ENCODE results near the gene SLC1A2. TPM values are rescaled to one million over a fixed set of nuclear protein-coding genes. Genes with fewer than 3 reads are reported as not detected.

The SLC1A2 gene
- total and polyA plus RNA-seq, 8 donors: 0.89 to 31.8 (median 18.9) TPM

- Histone ChIP-seq H3K4me3 (no peak overlapping the region), H3K4me1 (peaks cover 0 to 27% of the 10 kb centered on the region in 2 donors), H3K27ac (no peak overlapping the region), H3K36me3 (no peaks in the 10 kb centered on the region), H3K27me3 (no peaks in the 10 kb centered on the region), H3K9me3 (no peaks in the 10 kb centered on the region)
- intact Hi-C loops (cut with DNase I): no loop called here
- DNase-seq (no peak), ATAC-seq (no peak)
- no peak for TF ChIP-seq CTCF (IDR thresholded peaks at IDR 0.05)
Observed at GRCh38 chr11:35347921-35348331, 71.4 kb downstream of the SLC1A2 start.

GRCh38 chr11:35347173-35347878 lies 72.0 kb downstream of the SLC1A2 start:
- no peak overlapping the region for H3K4me3 ChIP-seq
- TF ChIP-seq CTCF (IDR thresholded peaks at IDR 0.05): no peak
- H3K27ac ChIP-seq: no peak overlapping the region
- no peaks in the 10 kb centered on the region for H3K9me3 ChIP-seq
- intact Hi-C loops (cut with DNase I): no loop called here
- H3K36me3 ChIP-seq: no peaks in the 10 kb centered on the region
- H3K4me1 ChIP-seq: peaks cover 0 to 27% of the 10 kb centered on the region in 2 donors
- no peaks in the 10 kb centered on the region for H3K27me3 ChIP-seq
- ATAC-seq (no peak), DNase-seq (no peak)

- Histone ChIP-seq H3K36me3 (no peaks in the 10 kb centered on the region), H3K27ac (no peak overlapping the region), H3K4me3 (no peak overlapping the region), H3K27me3 (no peaks in the 10 kb centered on the region), H3K4me1 (peaks cover 0 to 27% of the 10 kb centered on the region in 2 donors), H3K9me3 (no peaks in the 10 kb centered on the region)
- no peak for TF ChIP-seq CTCF (IDR thresholded peaks at IDR 0.05)
- DNase-seq (no peak), ATAC-seq (no peak)
- intact Hi-C loops (cut with DNase I): no loop called here
Observed at GRCh38 chr11:35346472-35347156, 72.7 kb downstream of the SLC1A2 start.

GRCh38 chr11:35344681-35345574 lies 74.4 kb downstream of the SLC1A2 start:
- no peaks in the 10 kb centered on the region for H3K27me3 ChIP-seq
- no peak for TF ChIP-seq CTCF (IDR thresholded peaks at IDR 0.05)
- H3K9me3 ChIP-seq: no peaks in the 10 kb centered on the region
- H3K4me1 ChIP-seq: peaks cover 0 to 27% of the 10 kb centered on the region in 2 donors
- intact Hi-C loops (cut with DNase I): no loop called here
- no peaks in the 10 kb centered on the region for H3K36me3 ChIP-seq
- H3K27ac ChIP-seq: peak overlapping the region in 1 of 2 donors; percentile 71
- ATAC-seq (peak; percentile 44), DNase-seq (peak in 2 of 4 donors; percentile 35 to 57)
- H3K4me3 ChIP-seq: no peak overlapping the region
